Stomach smooth muscle (tissue), 2 donors: ENCODE measurements around the gene DBF4B.
"Not testable (repeated sequence)": the region's sequence is repeated elsewhere in the genome, so short reads cannot be mapped to it uniquely, and the experiment has no call there.

ENCODE experiments used
- H3K27ac ChIP-seq: one replicate; pipeline ENCODE4 v1.7.0; 2013; ENCODE audit warnings: mild to moderate bottlenecking, low read length, inconsistent platforms
- H3K27me3 ChIP-seq, 2 donors: one replicate each; pipeline ENCODE4 v1.7.0; 2013; ENCODE audit warnings: low read length in 2 of 2; ENCODE audit not compliant: insufficient read depth in 2 of 2, control insufficient read depth in 1 of 2
- H3K36me3 ChIP-seq, 2 donors: one replicate each; pipeline ENCODE4 v1.7.0; 2013; ENCODE audit warnings: low read length in 2 of 2; ENCODE audit not compliant: control insufficient read depth in 2 of 2, insufficient read depth in 2 of 2
- H3K4me1 ChIP-seq: one replicate; pipeline ENCODE4 v1.7.0; 2013; ENCODE audit warnings: low read length; ENCODE audit not compliant: control insufficient read depth, insufficient read depth
- H3K4me3 ChIP-seq, 2 donors: one replicate each; pipeline ENCODE4 v1.7.0; 2013; ENCODE audit warnings: low read length in 2 of 2
- H3K9ac ChIP-seq, 2 donors: one replicate each; pipeline ENCODE4 v1.7.0; 2013; ENCODE audit warnings: low read length in 2 of 2, mild to moderate bottlenecking in 1 of 2
- H3K9me3 ChIP-seq, 2 donors: one replicate each; pipeline ENCODE4 v1.7.0; 2013; ENCODE audit warnings: low read length in 2 of 2; ENCODE audit not compliant: control insufficient read depth in 2 of 2
- donor health status: healthy.
- donor health status: Pancreatic carcinoma.

Gene DBF4B

GRCh38 chr17:44708401-44709263 lies at the start of gene DBF4B:
Gene DBF4B (plus strand): TSS chr17:44708665. CDS start chr17:44708821, 156 bp downstream.
- Histone ChIP-seq H3K4me3 (peak within 1 kb of the TSS; percentile 92 to 98), H3K27ac (peak within 1 kb of the TSS; percentile 83), H3K9me3 (no peaks in the 10 kb centered on the region), H3K4me1 (peaks cover 9% of the 10 kb centered on the region), H3K36me3 (no peaks in the 10 kb centered on the region), H3K27me3 (no peaks in the 10 kb centered on the region), H3K9ac (peak within 1 kb of the TSS; percentile 77 to 94)

- H3K27ac ChIP-seq, result no peak overlapping the region
- H3K9me3 ChIP-seq, result no peaks in the 10 kb centered on the region
- peaks cover 3 to 4% of the 10 kb centered on the region in 2 donors for H3K27me3 ChIP-seq
- no peak overlapping the region for H3K9ac ChIP-seq
- no peaks in the 10 kb centered on the region for H3K36me3 ChIP-seq
- no peaks in the 10 kb centered on the region for H3K4me1 ChIP-seq
- no peak overlapping the region for H3K4me3 ChIP-seq
These were observed 46.6 kb upstream of the DBF4B start for GRCh38 chr17:44661835-44662234.

GRCh38 chr17:44663095-44663494 lies 45.4 kb upstream of the DBF4B start:
- H3K36me3 ChIP-seq, result no peaks in the 10 kb centered on the region

GRCh38 chr17:44664867-44665266 lies 43.6 kb upstream of the DBF4B start:
- Histone ChIP-seq H3K9me3 (no peaks in the 10 kb centered on the region), H3K9ac (no peak overlapping the region), H3K27me3 (no peaks in the 10 kb centered on the region), H3K36me3 (no peaks in the 10 kb centered on the region), H3K4me3 (no peak overlapping the region), H3K27ac (no peak overlapping the region), H3K4me1 (no peaks in the 10 kb centered on the region)

More at GRCh38 chr17:44663095-44663494, 45.4 kb upstream of the DBF4B start:
- Histone ChIP-seq H3K9me3 (no peaks in the 10 kb centered on the region), H3K27me3 (no peaks in the 10 kb centered on the region), H3K4me1 (no peaks in the 10 kb centered on the region), H3K27ac (no peak overlapping the region), H3K9ac (no peak overlapping the region), H3K4me3 (no peak overlapping the region)

- Histone ChIP-seq H3K27me3 (no peaks in the 10 kb centered on the region), H3K36me3 (no peaks in the 10 kb centered on the region), H3K9me3 (no peaks in the 10 kb centered on the region), H3K4me1 (no peaks in the 10 kb centered on the region), H3K27ac (no peak overlapping the region), H3K4me3 (no peak overlapping the region), H3K9ac (no peak overlapping the region)
These were observed 42.5 kb upstream of the DBF4B start for GRCh38 chr17:44666006-44666405.

- Histone ChIP-seq H3K36me3 (no peaks in the 10 kb centered on the region), H3K27me3 (no peaks in the 10 kb centered on the region), H3K9me3 (no peaks in the 10 kb centered on the region), H3K4me3 (no peak overlapping the region), H3K27ac (no peak overlapping the region), H3K9ac (no peak overlapping the region), H3K4me1 (no peaks in the 10 kb centered on the region)
These were observed 35.9 kb upstream of the DBF4B start for GRCh38 chr17:44672479-44673093.

- Histone ChIP-seq H3K9me3 (no peaks in the 10 kb centered on the region), H3K36me3 (peaks cover 4 to 7% of the 10 kb centered on the region in 2 donors), H3K4me3 (no peak overlapping the region), H3K9ac (no peak overlapping the region), H3K27ac (no peak overlapping the region), H3K27me3 (no peaks in the 10 kb centered on the region), H3K4me1 (no peaks in the 10 kb centered on the region)
These were observed 34.6 kb upstream of the DBF4B start for GRCh38 chr17:44673893-44674292.

- Histone ChIP-seq H3K27me3 (no peaks in the 10 kb centered on the region), H3K4me1 (no peaks in the 10 kb centered on the region), H3K9ac (no peak overlapping the region), H3K9me3 (no peaks in the 10 kb centered on the region), H3K4me3 (no peak overlapping the region), H3K27ac (no peak overlapping the region), H3K36me3 (peaks cover 11 to 24% of the 10 kb centered on the region in 2 donors)
These were observed 31.3 kb upstream of the DBF4B start for GRCh38 chr17:44677136-44677535.

GRCh38 chr17:44683303-44683702 lies 25.2 kb upstream of the DBF4B start:
- peaks cover 13 to 29% of the 10 kb centered on the region in 2 donors for H3K36me3 ChIP-seq
- not testable (repeated sequence) for H3K27me3 ChIP-seq, H3K9ac ChIP-seq, H3K9me3 ChIP-seq, H3K4me3 ChIP-seq, H3K4me1 ChIP-seq, H3K27ac ChIP-seq

- H3K4me3 ChIP-seq, result no peak overlapping the region
- H3K9ac ChIP-seq, result no peak overlapping the region
These were observed 20.7 kb upstream of the DBF4B start for GRCh38 chr17:44687756-44688155.

GRCh38 chr17:44688200-44688599 lies 20.3 kb upstream of the DBF4B start:
- Histone ChIP-seq H3K27me3 (no peaks in the 10 kb centered on the region), H3K9ac (peak overlapping the region in 1 of 2 donors; percentile 97), H3K9me3 (no peaks in the 10 kb centered on the region), H3K36me3 (peaks cover 2 to 4% of the 10 kb centered on the region in 2 donors), H3K4me1 (peaks cover 12% of the 10 kb centered on the region), H3K4me3 (no peak overlapping the region), H3K27ac (peak overlapping the region; percentile 91)

More at GRCh38 chr17:44687756-44688155, 20.7 kb upstream of the DBF4B start:
- Histone ChIP-seq H3K36me3 (peaks cover 2 to 4% of the 10 kb centered on the region in 2 donors), H3K27ac (no peak overlapping the region), H3K27me3 (no peaks in the 10 kb centered on the region), H3K9me3 (no peaks in the 10 kb centered on the region), H3K4me1 (peaks cover 12% of the 10 kb centered on the region)
